Activated T-cell treated with anti-CD3 and anti-CD28 coated beads, Interleukin-2, amount 50 U/mL, for 72 hours (primary cell): Measurements from ENCODE around the gene MIER1. TPM values are rescaled to one million over a fixed set of nuclear protein-coding genes. Genes with fewer than 3 reads are reported as not detected.

Source experiments
- ATAC-seq, 2 donors: fragments of 150-1000 bp; cut with Tn5 transposase; replicated peaks in 1 of 2; 2 replicates each; pipeline ENCODE4 v1.10.0; 2021; ENCODE audit warnings: moderate library complexity in 2 of 2, mild to moderate bottlenecking in 1 of 2
- DNase-seq, 2 donors: peaks; one replicate each; pipeline ENCODE4 v3.0.0; 2021 to 2022; ENCODE audit warnings: mixed read lengths in 1 of 2
- H3K27ac Mint-ChIP-seq: one replicate; pipeline ENCODE4 v1.8.0; 2022; ENCODE audit warnings: mild to moderate bottlenecking, moderate library complexity, mixed read lengths
- H3K27me3 Mint-ChIP-seq: one replicate; pipeline ENCODE4 v1.8.0; 2022; ENCODE audit warnings: low read depth, mixed read lengths
- H3K36me3 Mint-ChIP-seq, 2 donors: one replicate each; pipeline ENCODE4 v1.8.0; 2022; ENCODE audit warnings: mixed read lengths in 2 of 2, mild to moderate bottlenecking in 1 of 2; ENCODE audit not compliant: insufficient read depth in 2 of 2
- H3K4me1 Mint-ChIP-seq: one replicate; pipeline ENCODE4 v1.8.0; 2022; ENCODE audit warnings: low read depth, mixed read lengths
- H3K4me3 Mint-ChIP-seq, 2 donors: one replicate each; pipeline ENCODE4 v1.8.0; 2022; ENCODE audit warnings: mild to moderate bottlenecking in 2 of 2, mixed read lengths in 2 of 2, moderate library complexity in 2 of 2
- H3K9me3 Mint-ChIP-seq, 2 donors: one replicate each; pipeline ENCODE4 v1.8.0; 2022; ENCODE audit warnings: mixed read lengths in 2 of 2
- total RNA-seq, 2 donors: library from RNA; stranded (reverse); gene quantifications; one replicate each; pipeline ENCODE4 v1.2.3, GENCODE V29; 2022

MIER1 gene
- total RNA-seq, 2 donors from 2014 or later: 60.0 to 60.1 TPM

- ATAC-seq (peak in 1 of 2 donors; percentile 26), DNase-seq (no peak)
- no peaks in the 10 kb centered on the region for H3K27me3 Mint-ChIP-seq
- H3K4me1 Mint-ChIP-seq: peaks cover 35% of the 10 kb centered on the region
- no peaks in the 10 kb centered on the region for H3K9me3 Mint-ChIP-seq
- no peak overlapping the region for H3K4me3 Mint-ChIP-seq
- peaks cover 7 to 24% of the 10 kb centered on the region in 2 donors for H3K36me3 Mint-ChIP-seq
- peak overlapping the region; percentile 91 for H3K27ac Mint-ChIP-seq
Observed at GRCh38 chr1:66982561-66983260, 57.9 kb downstream of the MIER1 start.

DNA sequence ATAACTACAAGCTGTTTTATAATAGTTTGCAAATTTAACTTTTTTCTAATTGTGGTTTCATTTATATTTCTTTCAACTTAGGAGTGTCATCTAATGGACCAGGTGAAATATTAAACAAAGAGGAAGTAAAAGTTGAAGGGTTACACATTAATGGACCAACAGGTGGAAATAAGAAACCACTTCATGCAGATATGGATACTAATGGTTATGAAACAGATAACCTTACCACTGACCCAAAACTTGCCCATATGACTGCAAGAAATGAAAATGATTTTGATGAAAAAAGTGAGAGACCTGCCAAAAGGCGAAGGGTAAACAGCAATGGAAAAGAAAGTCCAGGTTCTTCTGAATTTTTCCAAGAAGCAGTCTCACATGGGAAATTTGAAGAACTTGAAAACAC, 59.7 kb downstream of the MIER1 start:
- Mint-ChIP-seq H3K36me3 (peaks cover 9 to 31% of the 10 kb centered on the region in 2 donors), H3K27me3 (no peaks in the 10 kb centered on the region), H3K4me3 (peak overlapping the region in 1 of 2 donors; percentile 45), H3K27ac (peak overlapping the region; percentile 88), H3K4me1 (peaks cover 42% of the 10 kb centered on the region), H3K9me3 (no peaks in the 10 kb centered on the region)
- DNase-seq: no peak
- no peak for ATAC-seq

DNA sequence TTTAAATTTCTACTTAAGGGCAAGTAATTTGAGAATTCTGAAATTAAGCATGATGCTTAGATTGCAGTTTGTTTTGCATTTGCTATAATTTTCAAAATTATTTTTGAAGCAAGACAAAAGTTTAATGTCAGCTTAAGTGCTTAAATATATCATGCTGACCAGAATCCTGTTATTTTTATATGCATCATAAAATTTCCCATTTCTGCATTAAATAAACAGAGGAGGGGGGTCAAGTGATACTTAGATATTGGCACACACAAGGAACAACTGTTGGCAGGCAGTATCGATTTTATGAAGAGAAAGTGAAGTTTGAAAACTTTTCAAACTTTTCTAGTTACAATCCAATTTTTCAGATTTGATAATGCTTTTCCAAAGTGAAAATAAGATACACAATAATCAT, 61.0 kb downstream of the MIER1 start:
- DNase-seq: no peak
- Mint-ChIP-seq H3K27me3 (no peaks in the 10 kb centered on the region), H3K4me3 (no peak overlapping the region), H3K4me1 (peaks cover 37% of the 10 kb centered on the region), H3K36me3 (peaks cover 7 to 32% of the 10 kb centered on the region in 2 donors), H3K27ac (no peak overlapping the region), H3K9me3 (no peaks in the 10 kb centered on the region)
- ATAC-seq: no peak

GRCh38 chr1:66993076-66993475, 68.3 kb downstream of the MIER1 start:
- DNase-seq: no peak
- Mint-ChIP-seq H3K36me3 (peaks cover 2 to 15% of the 10 kb centered on the region in 2 donors), H3K4me3 (no peak overlapping the region), H3K4me1 (peaks cover 16% of the 10 kb centered on the region), H3K9me3 (no peaks in the 10 kb centered on the region), H3K27ac (no peak overlapping the region), H3K27me3 (no peaks in the 10 kb centered on the region)
- no peak for ATAC-seq

- Mint-ChIP-seq H3K27ac (peak overlapping the region; percentile 38), H3K4me3 (no peak overlapping the region), H3K9me3 (no peaks in the 10 kb centered on the region), H3K36me3 (peaks cover 0 to 5% of the 10 kb centered on the region in 2 donors), H3K27me3 (no peaks in the 10 kb centered on the region), H3K4me1 (peaks cover 16% of the 10 kb centered on the region)
- DNase-seq (peak; percentile 62), ATAC-seq (peak; percentile 70 to 77)
Observed at GRCh38 chr1:66996018-66996682, 71.4 kb downstream of the MIER1 start.

DNA sequence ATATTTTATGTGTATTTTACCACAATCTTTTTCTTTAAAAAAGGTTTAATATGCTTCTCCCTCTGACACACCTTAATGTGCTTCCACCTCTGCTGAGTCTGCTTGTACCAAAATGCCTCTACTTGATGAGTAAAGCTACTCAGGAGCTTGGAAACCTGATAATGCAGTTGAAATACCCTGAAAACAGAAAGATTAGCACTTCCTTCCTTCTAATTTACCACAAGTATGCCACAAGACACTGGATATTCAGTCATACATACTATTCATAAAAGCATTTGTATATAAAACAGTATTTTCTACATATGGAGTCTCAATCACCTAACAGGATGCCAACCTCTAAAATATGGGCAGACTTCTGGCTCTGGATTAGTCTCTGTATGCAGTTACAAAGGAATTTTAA, 74.2 kb downstream of the MIER1 start:
- Mint-ChIP-seq H3K27me3 (no peaks in the 10 kb centered on the region), H3K9me3 (no peaks in the 10 kb centered on the region), H3K27ac (peak overlapping the region; percentile 45), H3K4me1 (peaks cover 23% of the 10 kb centered on the region), H3K4me3 (no peak overlapping the region), H3K36me3 (peaks cover 0 to 5% of the 10 kb centered on the region in 2 donors)
- no peak for ATAC-seq
- no peak for DNase-seq

- Mint-ChIP-seq H3K9me3 (no peaks in the 10 kb centered on the region), H3K27me3 (no peaks in the 10 kb centered on the region), H3K36me3 (peaks cover 0 to 5% of the 10 kb centered on the region in 2 donors), H3K4me3 (no peak overlapping the region), H3K27ac (no peak overlapping the region), H3K4me1 (peaks cover 23% of the 10 kb centered on the region)
- no peak for DNase-seq
- ATAC-seq: no peak
Observed at GRCh38 chr1:66999640-67000400, 75.0 kb downstream of the MIER1 start.

DNA sequence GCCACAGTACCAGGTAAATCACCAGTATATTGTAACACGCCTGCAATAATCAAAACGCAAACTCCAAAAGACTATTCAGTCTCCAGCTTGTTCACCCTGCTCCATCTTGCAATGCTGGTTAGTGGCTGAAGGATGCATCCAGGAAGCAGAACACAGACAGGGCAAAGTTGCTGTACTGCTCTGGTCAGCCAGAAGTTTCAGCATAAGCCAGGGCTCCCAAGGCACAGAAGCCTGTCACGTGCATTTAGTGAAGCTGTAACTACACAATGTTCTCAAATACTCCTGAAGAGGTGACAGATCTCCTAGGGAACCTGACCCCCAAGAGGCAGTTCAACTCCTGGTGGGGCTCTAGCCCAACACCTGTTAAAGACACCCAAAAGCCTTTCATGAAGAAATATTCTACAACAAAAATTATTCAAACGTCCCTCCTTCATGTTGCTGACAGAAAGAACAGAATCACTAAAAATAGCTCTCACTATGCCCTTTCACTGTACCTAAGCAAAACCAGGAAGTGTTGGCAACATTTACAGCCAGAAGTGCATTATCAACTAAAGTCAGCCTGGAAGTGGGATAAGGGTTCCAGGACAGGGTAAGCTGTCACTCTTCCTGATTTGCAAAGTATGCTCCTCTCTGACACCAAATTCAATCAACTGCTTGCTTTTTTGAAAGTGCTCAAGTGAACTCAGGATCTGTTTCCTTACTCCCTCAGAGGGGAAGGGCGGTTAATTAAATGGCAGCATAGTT, 77.1 kb downstream of the MIER1 start:
- DNase-seq: no peak
- Mint-ChIP-seq H3K27me3 (no peaks in the 10 kb centered on the region), H3K9me3 (no peaks in the 10 kb centered on the region), H3K4me1 (peaks cover 11% of the 10 kb centered on the region), H3K4me3 (no peak overlapping the region), H3K36me3 (peaks cover 0 to 9% of the 10 kb centered on the region in 2 donors), H3K27ac (no peak overlapping the region)
- no peak for ATAC-seq

- H3K27me3 Mint-ChIP-seq: no peaks in the 10 kb centered on the region
- H3K9me3 Mint-ChIP-seq: no peaks in the 10 kb centered on the region
- DNase-seq (no peak), ATAC-seq (no peak)
- peaks cover 7% of the 10 kb centered on the region for H3K4me1 Mint-ChIP-seq
- no peak overlapping the region for H3K27ac Mint-ChIP-seq
- no peak overlapping the region for H3K4me3 Mint-ChIP-seq
- peaks cover 0 to 7% of the 10 kb centered on the region in 2 donors for H3K36me3 Mint-ChIP-seq
Observed at GRCh38 chr1:67004176-67004575, 79.4 kb downstream of the MIER1 start.

- Mint-ChIP-seq H3K9me3 (peaks cover 0 to 3% of the 10 kb centered on the region in 2 donors), H3K4me3 (no peak overlapping the region), H3K36me3 (peaks cover 0 to 7% of the 10 kb centered on the region in 2 donors), H3K27ac (no peak overlapping the region), H3K27me3 (no peaks in the 10 kb centered on the region), H3K4me1 (peaks cover 7% of the 10 kb centered on the region)
- DNase-seq: no peak
- ATAC-seq: no peak
Observed at GRCh38 chr1:67005068-67005467, 80.3 kb downstream of the MIER1 start.

DNA sequence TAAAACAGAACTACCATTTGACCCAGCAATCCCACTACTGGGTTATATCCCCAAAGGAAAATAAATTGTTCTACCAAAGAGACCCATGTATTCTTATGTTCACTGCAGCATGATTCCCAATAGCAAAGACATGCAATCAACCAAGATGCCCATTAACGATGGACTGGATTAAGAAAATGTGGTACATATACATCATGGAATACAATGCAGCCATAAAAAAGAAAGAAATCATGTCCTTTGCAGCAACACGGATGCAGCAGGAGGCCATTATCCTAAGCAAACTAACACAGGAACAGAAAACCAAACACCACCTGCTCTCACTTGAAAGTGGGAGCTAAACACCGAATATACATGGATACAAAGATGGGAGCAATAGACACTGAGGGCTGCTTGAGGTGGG, 85.0 kb downstream of the MIER1 start:
- peaks cover 5% of the 10 kb centered on the region for H3K4me1 Mint-ChIP-seq
- H3K27ac Mint-ChIP-seq: no peak overlapping the region
- no peaks in the 10 kb centered on the region for H3K27me3 Mint-ChIP-seq
- H3K4me3 Mint-ChIP-seq: no peak overlapping the region
- DNase-seq: no peak
- H3K9me3 Mint-ChIP-seq: peaks cover 0 to 3% of the 10 kb centered on the region in 2 donors
- peaks cover 0 to 7% of the 10 kb centered on the region in 2 donors for H3K36me3 Mint-ChIP-seq
- ATAC-seq: no peak

DNA sequence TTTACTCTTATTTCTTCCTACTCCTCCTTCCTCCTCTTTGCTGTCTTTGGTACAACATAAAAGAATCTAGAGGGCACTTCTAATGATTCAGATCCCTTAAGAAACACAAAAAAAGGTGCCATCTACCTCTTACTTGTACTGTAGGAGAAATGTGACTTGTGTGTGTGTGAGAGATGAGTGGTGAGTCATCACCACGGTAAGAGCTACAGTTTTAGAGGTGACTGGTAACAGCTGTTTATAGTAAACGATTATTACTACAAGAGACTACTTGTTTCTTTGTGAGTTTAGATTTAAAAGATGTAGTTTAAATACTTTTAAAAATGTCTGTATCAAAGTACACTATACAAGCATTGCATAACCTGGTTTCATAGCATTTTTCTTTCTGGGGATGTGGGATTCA, 88.8 kb downstream of the MIER1 start:
- peaks cover 5% of the 10 kb centered on the region for H3K4me1 Mint-ChIP-seq
- DNase-seq (no peak), ATAC-seq (peak; percentile 82 to 87)
- H3K27ac Mint-ChIP-seq: no peak overlapping the region
- peaks cover 0 to 2% of the 10 kb centered on the region in 2 donors for H3K36me3 Mint-ChIP-seq
- H3K4me3 Mint-ChIP-seq: no peak overlapping the region
- no peaks in the 10 kb centered on the region for H3K27me3 Mint-ChIP-seq
- peaks cover 0 to 3% of the 10 kb centered on the region in 2 donors for H3K9me3 Mint-ChIP-seq
